GM21825 (cell line): ENCODE data around the gene PAIP2.

Experiments
- ATAC-seq: cut with Tn5 transposase; IDR thresholded peaks from one replicate; pipeline ENCODE4 v1.9.1; 2021; ENCODE audit warnings: mild to moderate bottlenecking, moderate library complexity; ENCODE audit not compliant: unreplicated experiment

The PAIP2 gene

DNA sequence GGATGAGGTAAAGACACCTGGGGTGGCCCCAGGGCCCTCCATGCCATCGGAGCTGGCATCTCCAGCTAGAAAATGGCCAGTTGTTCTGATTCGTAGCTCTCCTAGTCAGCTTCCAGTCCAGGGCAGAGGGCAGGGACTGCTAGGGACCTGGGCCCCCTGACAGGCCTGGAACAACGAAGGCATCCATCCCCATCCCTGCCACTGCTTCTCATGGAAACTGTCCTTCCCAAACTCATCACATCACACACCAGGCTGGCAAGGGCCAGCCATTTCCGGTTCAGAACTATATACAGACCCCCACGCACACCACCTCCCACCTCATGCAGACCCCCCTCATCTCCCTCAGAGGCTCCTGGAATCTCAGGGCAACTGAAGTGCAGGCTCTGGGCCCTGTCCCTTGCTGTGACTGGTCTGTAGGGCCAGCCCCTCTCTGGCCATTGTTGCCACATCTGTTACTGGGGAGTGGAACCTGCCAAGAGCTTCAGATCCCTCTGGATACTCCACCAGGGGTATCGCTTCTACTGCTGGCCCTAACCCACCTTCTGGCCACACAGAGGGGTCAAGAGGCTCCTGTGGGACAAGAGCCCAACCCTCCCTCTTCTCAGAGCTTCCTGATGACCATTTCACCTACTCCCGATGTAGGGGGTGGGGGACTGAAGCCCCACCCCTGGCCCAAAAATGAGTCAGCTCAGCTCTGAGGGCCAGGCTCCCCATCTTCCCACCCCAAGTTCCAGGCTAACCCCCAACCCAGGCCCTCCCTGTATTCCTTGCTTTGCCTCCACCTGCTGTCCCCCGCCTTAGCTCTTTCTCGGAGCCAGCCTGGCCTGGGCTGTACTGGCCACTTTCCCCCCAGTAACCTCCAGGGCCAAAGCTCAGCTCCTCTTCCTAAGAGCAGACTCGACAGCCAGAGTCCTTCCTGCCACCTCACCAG, 49.2 kb downstream of the PAIP2 start:
- ATAC-seq: no peak

DNA sequence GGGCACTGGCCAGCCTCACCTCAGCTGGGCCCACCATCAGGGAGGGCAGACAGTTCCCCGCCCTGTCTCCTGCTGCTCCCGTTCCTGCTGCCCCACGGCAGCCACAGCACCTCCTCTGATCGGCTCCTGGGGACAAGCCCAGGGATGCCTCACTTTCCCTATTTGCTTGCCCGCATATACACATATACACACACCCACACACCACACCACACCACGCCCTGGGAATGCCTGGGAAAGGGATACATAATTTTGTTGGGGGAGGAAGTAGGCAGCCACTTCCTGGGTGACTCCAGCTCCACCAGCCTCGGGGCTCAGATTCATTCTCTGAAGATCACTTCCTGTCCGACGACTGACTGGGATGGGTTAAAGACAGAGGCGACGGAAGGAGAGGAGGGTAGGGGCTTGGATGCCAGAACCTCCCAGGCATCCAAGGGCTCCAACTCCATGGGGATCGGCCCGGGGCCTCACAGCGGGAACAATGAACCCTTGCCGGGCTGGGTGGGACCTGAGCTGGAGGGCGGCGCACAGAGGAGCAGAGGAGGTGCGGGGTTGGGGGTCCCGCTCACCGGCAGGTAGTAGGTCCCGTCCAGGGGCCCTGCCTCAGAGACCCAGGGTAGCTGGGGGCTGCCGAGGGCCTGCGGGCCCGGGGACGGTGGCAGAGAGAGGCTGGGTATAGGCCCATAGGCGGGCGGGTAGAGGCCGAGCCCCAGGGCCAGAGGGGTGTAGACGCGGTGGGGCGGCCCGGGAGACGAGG, 50.1 kb downstream of the PAIP2 start:
- ATAC-seq: peak; percentile 0

DNA sequence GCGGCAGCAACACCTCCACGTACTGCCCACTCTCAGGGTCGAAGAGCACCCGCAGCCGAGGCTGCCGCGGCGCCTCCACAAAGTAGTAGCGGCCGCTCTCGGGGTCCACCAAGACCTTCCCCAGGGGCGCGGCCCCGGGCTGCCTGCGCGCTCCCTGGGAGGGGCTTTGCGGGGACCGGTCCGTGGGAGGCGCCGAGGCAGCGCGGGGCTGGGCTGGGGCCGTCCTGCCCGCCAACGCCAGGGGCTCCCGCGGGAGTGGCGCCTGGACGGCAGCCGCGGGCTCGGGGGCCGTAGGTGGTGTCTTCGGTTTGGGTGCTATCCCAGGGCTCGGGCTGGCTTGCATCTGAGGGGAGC, 50.6 kb downstream of the PAIP2 start:
- no peak for ATAC-seq

DNA sequence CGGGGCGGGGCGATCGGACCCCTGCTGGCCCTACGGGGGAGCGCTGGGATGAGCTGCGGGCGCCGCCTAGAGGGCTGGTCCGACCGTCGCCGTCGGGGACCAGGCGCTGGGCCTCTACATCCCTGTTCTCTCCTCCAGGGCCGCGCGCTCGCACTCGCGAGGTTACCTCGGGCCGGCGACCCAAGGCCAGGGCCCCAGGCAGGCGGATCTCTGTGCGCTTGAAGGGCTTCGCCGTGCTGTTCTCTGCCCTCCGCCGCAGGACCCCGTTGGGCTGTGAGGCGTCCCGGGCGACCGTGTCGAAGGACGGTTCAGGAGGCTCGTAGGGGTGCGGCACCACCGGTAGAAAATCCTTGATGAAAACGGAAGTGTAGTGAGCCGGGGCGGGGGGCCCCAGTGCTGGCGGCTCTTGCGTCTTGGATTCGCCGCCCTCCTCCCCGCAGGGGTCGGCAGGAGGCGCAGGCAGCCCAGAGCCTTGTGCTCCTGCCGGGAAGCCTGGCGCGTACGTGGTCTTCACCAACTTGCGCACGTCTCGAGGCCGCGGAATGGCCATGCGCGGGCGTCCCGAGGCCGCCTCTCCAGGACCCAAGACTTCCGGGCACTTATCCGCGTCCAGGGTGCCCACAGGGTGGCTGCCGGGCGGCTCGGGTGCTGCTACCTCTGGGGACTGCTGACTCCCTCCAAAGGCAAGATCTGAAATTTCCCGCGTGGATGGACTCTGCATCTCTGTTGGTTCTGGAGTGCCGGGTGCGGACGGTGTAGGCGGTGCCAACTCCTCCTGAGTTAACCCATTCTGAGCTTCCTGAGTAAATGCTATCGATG, 51.2 kb downstream of the PAIP2 start:
- peak; percentile 47 for ATAC-seq

DNA sequence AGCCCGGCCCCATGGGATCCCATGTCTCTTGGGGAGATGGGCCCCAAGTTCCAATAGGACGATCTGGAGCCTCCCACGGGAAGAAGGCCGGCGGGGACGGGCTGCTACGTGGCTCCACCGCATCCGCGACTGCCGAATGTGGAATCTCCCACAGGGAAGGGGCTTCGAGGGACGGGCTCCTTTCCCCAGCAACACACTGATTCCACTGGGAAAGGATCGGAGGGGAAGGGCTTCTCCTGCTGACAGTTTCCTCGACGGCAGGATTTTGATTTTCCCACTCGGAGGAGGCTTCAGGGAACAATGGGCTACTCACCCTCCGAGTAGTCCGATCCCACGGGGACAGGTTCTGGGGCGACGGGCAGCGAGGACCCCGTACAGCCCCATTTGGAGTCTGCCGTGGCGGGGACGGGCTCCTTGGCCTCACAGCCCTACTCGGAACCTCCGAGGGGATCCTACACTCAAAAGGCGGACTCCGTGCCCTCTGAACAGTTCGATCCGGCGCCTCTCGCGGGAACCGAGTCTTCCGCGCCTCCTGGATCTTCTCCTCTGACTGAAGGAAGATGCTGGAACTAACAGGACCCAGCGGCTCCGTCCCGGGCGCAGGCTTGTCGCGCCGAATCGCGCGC, 52.0 kb downstream of the PAIP2 start:
- ATAC-seq: no peak

DNA sequence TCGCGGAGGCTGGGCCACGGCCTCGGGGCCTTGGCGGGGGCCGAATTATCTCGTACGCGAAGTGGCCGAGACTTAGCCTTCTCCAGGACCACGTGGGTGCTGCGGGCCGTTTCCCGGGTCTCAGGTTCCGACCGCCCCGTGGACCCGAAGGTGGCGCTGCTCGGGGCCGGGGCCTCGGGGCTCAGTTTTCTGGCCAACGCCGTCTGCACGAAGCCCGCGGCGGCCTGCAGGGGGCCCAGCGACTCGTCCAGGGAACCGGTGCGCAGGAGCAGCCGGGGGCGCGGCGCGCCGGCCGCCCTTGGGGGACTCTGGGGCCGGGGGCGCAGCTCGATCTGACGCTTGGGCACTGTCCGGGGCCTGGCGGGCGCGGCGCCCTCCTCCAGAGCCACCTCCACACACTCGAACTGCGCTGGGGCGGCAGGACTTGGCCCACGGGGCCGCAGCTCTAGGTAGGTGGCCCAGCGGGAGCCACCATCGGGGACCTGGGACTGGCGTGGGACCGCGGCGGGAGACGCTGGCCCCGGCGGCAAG, 52.5 kb downstream of the PAIP2 start:
- ATAC-seq: no peak

DNA sequence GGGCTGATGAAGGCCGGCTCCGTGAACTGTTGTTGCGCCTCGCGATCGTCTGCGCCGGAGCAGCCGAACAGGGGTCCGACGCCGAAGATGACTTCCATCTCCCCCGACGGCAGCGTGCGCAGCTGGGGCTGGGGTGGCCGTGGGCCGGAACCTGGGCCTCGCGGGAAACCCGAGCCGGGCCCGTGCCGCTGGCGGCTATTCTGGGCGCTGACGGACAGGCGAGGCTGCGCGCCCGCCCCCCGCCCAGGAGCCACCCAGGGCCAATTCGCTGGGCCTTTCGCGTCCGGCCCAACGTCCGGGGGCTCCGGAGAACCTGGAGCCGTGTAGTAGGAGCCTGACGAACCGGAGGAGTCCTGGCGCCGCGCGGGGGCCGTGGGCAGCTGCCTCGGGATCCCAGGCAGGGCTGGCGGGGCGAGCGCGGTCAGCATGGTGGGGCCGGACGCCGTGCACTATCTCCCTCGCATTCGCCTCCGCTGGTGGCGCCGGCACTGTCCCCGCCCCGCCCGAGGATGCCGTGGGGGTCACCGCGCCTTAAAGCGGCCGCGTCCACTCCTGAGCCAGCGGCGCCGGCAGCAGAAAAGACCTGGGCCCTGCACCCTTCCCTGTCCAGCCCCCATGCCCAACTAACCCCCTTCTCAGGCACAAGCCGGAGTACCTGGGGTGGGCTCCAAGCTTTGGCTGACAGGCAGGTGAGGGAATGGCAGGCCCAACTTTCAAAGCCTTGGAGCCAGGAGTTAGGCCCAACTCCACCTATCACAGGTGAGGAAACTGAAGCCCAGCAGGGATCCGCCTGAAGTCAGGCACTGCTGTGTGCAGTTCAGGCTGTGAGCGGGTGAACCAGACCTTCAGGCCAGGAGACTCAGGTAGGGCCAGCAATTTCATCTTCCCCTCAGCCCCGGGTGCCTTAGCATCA, 53.3 kb downstream of the PAIP2 start, which contains the start of gene PROB1:
TSS of gene PROB1 (minus strand) at position 451 of the 913 bp plus-strand sequence. CDS start at position 428, 23 bp downstream.
- ATAC-seq: no peak

DNA sequence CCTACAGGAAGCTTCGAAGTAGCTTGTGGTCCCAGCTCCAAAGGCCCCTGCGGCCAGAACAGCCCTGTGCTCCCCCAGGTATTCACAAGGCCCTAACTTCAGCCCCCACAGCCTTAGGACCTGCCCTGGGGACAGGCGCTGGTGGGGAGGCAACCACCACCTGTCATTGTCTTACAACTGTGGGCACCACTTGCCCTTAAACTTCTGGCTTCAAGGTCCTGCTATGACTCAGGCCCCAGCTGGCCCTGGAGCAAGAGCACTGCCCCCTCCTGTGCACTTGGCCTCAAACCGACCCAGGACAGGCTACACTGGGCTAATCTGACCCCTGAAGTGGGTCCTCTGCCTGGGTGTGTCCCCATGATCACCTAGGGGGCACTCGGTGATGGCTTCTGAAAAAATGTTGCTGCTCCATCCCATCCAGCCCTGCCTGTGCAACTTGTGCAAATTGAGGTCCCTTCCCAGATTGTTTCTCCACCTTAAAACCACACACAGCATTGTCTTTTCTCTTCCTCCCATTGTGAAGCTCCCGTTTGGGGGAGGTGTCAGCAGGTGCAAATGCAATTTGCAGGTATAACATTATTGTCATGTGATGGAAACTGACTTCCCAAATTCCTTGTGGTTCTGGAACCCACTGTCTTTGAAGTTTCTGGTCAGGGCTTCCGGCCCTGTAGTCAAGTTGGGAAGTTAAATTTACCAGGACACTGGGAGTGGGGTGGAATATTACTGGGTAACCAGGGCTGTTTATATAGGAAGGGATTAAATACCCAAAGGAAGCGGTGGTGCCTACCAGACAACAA, 54.4 kb downstream of the PAIP2 start:
- ATAC-seq: no peak

DNA sequence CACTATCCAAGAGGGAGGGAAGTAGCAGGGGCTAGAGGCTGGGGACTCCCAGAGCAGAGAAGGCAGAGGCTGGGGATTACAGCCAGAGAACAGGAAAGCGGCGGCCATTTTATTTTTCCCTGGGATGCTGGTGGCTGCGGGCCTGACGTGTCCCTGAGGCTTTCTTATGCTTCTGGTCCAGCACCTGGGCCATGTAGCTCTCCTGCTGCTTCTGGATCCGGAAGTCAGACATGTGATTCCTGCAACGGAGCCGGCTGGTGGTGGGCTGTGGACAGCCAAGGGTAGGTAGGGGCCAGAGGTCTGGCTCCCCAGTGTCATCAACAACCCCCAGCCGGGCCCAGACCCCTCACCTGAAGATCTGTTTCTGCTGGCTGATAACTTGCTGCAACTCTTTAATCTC, 55.0 kb downstream of the PAIP2 start:
- no peak for ATAC-seq

DNA sequence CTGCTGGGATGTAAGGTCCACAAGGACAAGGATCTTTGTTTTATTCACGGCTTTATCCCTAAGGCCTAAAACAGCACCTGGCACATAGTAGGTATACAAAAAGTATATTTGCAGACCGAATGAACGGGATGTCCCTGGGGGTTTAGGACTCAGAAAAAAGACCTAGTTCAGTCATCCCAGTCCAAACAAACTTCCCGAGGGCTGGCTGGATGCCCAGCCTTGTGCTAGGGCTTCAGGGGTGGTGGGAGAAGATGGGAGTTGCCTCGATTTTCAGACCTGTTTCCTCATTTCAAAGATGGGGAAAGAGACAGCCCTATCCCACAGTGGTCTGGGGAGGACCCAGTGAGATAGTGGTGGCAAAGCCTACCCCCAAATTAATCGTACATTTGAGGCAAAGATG, 56.3 kb downstream of the PAIP2 start:
- ATAC-seq: no peak

DNA sequence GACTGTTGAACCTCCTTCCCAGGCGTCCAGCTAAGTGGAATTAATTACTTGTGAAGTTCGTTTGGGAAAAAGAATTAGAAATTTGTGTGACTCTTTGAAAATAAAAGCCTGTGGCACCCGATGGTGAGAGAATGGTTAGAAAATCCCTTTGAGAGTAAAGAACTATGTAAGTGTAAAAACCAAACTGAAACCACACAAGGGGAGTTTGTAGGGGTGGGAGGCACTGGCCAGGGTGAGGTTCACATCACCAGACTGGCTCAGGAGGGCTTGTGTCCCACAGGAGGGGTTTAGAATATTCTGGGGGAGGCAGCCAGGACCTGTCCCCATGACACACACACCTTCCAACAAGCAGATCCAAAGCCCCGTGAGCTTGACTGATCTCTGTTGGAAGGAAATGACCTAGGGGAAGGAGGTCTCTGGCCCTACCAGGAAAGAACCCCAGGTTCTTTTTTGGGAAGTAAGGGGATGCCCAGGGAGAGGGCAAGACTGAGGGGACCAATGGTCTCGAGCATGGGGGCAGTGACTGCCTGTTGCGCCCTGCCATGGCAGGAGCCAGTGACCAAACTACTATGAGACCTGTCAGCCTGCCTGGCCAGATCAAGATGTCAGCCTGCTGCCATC, 58.0 kb downstream of the PAIP2 start:
- ATAC-seq: no peak

DNA sequence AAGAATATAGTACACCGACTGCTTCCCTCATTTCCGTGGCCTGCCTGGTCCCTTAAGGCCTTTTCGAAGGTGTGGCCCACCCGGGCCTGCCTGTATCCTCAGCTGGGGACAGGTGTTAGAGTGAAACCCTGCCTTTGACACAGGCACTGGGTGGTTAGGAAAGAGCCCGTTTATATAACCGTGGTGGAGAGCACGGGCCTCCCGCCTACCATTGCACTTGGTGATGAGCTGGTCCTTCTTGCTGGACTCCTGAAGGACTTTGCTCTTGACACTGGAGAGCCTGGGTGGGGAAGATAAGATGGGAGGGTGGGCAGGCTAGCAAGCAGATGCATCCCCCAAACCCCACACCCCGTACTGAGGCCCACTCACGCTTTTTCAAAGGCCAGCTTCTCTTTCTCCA, 59.9 kb downstream of the PAIP2 start:
- no peak for ATAC-seq

DNA sequence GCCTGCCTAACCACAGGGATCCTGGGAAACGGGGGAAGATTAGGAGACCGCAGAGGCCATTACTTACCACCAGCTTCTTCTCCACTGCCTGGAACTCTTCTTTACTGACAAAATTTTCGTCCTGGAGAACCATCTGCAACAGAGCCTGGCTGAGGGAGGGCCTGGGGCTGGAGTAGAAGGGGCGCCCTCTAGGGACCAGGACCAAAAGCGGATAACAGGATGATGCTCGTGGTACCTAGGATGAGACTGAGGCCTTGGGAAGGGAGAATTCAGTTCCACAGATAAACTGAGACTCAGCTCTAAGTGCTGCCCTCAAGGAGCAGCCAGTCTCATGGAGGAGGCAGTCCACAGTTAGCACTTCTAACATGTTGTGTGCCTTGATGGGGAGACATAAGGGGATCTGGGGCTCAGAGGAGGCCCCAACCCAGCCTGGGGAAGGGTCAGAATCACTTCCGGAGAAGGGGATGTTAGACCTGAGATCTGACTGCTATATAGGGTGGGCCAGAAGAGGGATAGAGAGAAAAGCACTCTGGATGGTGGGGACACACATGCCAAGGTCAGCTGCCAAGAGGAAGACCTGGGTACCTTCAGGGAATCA, 61.0 kb downstream of the PAIP2 start:
- no peak for ATAC-seq

DNA sequence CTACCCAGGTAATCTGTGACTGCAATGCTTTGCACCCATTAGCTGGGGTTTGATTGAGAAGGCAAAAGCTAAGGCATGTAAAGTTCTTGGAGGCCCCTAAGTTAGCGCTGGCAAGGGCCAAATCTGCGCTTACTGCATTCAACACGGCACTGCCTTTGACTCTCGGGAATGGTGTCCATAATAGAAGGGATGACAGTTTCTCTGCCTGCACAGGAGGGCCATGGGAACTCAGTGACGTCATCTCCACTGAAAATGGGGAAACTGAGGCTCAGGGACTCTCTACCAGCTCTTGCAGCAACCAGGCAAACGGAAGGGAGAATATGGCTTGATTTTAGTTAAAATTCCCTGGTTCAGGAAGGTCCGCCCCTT, 61.7 kb downstream of the PAIP2 start:
- ATAC-seq: no peak

DNA sequence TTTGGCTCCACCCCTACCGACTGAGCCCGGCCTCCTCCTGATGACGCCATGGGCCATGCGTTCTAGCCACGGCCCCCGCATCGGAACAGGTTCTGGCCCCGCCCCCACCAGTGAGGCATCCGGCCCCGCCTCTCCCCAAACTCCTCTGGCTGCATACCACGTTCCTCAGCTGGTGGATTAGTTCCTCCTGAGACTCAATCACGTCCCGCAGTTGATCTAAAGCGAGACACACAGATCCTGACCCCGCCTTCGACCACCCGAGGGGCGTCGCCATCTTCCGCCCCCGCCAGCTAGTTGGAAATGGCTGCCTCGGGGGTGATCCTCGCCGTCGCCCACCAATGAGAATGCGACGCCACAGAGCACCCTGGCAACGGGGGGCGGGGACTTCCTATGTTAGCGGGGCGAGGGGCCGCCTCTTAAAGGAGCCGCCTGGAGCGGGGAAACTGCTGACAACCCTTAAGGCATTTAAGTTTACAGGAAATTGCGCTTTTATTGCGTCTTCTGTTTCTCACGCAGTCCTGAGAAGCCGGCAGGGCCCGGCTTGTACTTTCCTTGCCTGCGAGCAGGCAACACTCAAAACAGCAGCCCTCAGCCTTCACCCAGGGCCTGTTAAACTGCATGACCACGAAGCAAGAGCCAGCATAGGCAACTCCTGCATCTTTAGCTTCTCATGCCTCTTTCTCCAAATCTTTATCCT, 62.3 kb downstream of the PAIP2 start, which contains the start of gene SPATA24:
TSS of gene SPATA24 (minus strand) at position 303 of the 697 bp plus-strand sequence. CDS start at position 274, 29 bp downstream.
- ATAC-seq: peak; percentile 76

DNA sequence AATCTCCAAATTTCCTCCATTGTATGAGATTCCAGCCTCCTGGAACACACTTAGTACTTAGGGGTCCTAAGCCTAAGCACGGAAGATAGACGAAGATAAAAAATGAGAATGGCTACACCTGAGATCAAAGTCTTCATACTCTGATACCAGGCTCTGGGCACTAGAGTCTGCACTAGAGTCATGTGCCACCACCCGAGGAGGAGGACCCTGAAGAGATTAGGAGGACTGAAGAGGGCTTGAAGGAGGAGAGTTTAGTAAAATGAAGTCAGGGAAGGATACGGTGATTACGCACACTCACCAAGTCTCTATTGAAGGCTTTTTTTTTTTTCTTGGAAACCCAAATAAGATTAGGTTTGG, 62.8 kb downstream of the PAIP2 start:
- no peak for ATAC-seq

DNA sequence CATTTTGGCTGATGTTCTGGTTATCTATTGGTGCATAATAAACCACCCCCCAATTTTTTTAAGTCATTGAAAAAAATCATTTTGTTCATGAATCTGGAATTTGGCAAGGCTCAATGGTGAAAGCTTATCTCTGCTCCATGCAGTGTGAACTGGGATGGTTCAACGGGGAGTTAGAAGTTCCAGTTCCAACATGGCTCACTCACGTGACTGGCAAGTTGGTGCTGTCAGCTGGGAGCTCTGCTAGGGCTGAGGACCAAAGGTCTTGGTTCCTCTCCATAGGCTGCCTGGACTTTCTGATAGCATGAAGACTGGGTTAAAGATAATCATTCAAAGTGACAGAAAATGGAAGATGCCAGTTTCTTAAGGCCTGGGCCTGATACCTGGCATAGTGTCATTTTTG, 65.3 kb downstream of the PAIP2 start:
- ATAC-seq: no peak
